H9 (cell line): ENCODE data around the gene SERPINB10. TPM values are rescaled to one million over a fixed set of nuclear protein-coding genes. Genes with fewer than 3 reads are reported as not detected.

Experiments used
- DNase-seq: peaks from one replicate; pipeline ENCODE4 v3.0.0-alpha.2; 2017
- H2AFZ ChIP-seq: one replicate; pipeline ENCODE4 v1.6.1; 2013; ENCODE audit warnings: mild to moderate bottlenecking, low read length, control low read depth, moderate library complexity
- H2AK5ac ChIP-seq: 2 replicates; pipeline ENCODE4 v1.6.1; 2013; ENCODE audit warnings: low read length, control low read depth, mixed read lengths; ENCODE audit not compliant: insufficient read length
- H2BK120ac ChIP-seq: one replicate; pipeline ENCODE4 v1.6.1; 2013; ENCODE audit warnings: low read depth, mild to moderate bottlenecking, low read length, control low read depth, inconsistent platforms; ENCODE audit not compliant: poor library complexity, severe bottlenecking
- H2BK12ac ChIP-seq: 2 replicates; pipeline ENCODE4 v1.6.1; 2013; ENCODE audit warnings: low read length, control low read depth, mixed read lengths, low read depth; ENCODE audit not compliant: insufficient read length
- H2BK15ac ChIP-seq: 2 replicates; pipeline ENCODE4 v1.6.1; 2013; ENCODE audit warnings: low read depth, low read length, control low read depth
- H2BK20ac ChIP-seq: one replicate; pipeline ENCODE4 v1.6.1; 2013; ENCODE audit warnings: low read depth, mild to moderate bottlenecking, low read length, control low read depth, inconsistent platforms; ENCODE audit not compliant: poor library complexity, severe bottlenecking
- H2BK5ac ChIP-seq: 2 replicates; pipeline ENCODE4 v1.6.1; 2013; ENCODE audit warnings: low read length, control low read depth, mixed read lengths; ENCODE audit not compliant: insufficient read length
- H3K14ac ChIP-seq: 2 replicates; pipeline ENCODE4 v1.6.1; 2013; ENCODE audit warnings: low read length, control low read depth; ENCODE audit not compliant: insufficient read depth
- H3K18ac ChIP-seq: 2 replicates; pipeline ENCODE4 v1.6.1; 2013; ENCODE audit warnings: low read depth, mild to moderate bottlenecking, mixed read lengths, low read length, control low read depth; ENCODE audit not compliant: insufficient read length
- H3K23ac ChIP-seq: 2 replicates; pipeline ENCODE4 v1.6.1; 2013; ENCODE audit warnings: low read length, control low read depth, mixed read lengths, low read depth; ENCODE audit not compliant: insufficient read length
- H3K23me2 ChIP-seq: 2 replicates; pipeline ENCODE4 v1.6.1; 2013; ENCODE audit warnings: low read depth, mild to moderate bottlenecking, mixed read lengths, low read length, control low read depth; ENCODE audit not compliant: insufficient read length, poor library complexity, severe bottlenecking
- H3K27ac ChIP-seq: 2 replicates; pipeline ENCODE4 v1.5.1; 2013; ENCODE audit warnings: low read length, control low read depth, mixed read lengths, low read depth; ENCODE audit not compliant: insufficient read length
- H3K27me3 ChIP-seq: 2 replicates; pipeline ENCODE4 v1.6.1; 2013; ENCODE audit warnings: low read length, control low read depth, inconsistent platforms; ENCODE audit not compliant: insufficient read depth
- H3K4ac ChIP-seq: 2 replicates; pipeline ENCODE4 v1.6.1; 2013; ENCODE audit warnings: low read depth, mild to moderate bottlenecking, control low read depth, inconsistent platforms, low read length, moderate library complexity
- H3K4me1 ChIP-seq: 2 replicates; pipeline ENCODE4 v1.6.1; 2013; ENCODE audit warnings: low read length, control low read depth, inconsistent platforms; ENCODE audit not compliant: insufficient read depth
- H3K4me2 ChIP-seq: 2 replicates; pipeline ENCODE4 v1.6.1; 2013; ENCODE audit warnings: low read length, control low read depth, mixed read lengths; ENCODE audit not compliant: insufficient read length, insufficient read depth
- H3K56ac ChIP-seq: 2 replicates; pipeline ENCODE4 v1.6.1; 2013; ENCODE audit warnings: low read depth, mild to moderate bottlenecking, mixed read lengths, low read length, control low read depth; ENCODE audit not compliant: insufficient read length
- H3K79me1 ChIP-seq: 2 replicates; pipeline ENCODE4 v1.6.1; 2013; ENCODE audit warnings: low read depth, mild to moderate bottlenecking, moderate library complexity, low read length, control low read depth, inconsistent platforms; ENCODE audit not compliant: insufficient read depth, poor library complexity, severe bottlenecking
- H3K79me2 ChIP-seq: 2 replicates; pipeline ENCODE4 v1.6.1; 2013; ENCODE audit warnings: low read length, control low read depth, inconsistent platforms; ENCODE audit not compliant: insufficient read depth
- H3K9ac ChIP-seq: 2 replicates; pipeline ENCODE4 v1.6.1; 2013; ENCODE audit warnings: low read length, control low read depth, mixed read lengths; ENCODE audit not compliant: insufficient read length; ENCODE audit errors: extremely low read depth
- H3K9me3 ChIP-seq: one replicate; pipeline ENCODE4 v1.6.1; 2013; ENCODE audit warnings: low read depth, low read length, inconsistent platforms; ENCODE audit not compliant: control insufficient read depth
- H3T11ph ChIP-seq: one replicate; pipeline ENCODE4 v1.6.1; 2013; ENCODE audit warnings: mild to moderate bottlenecking, low read length, control low read depth, inconsistent platforms
- H4K20me1 ChIP-seq: one replicate; pipeline ENCODE4 v1.6.1; 2013; ENCODE audit not compliant: control insufficient read depth, insufficient read length, insufficient read depth
- H4K5ac ChIP-seq: 2 replicates; pipeline ENCODE4 v1.6.1; 2013; ENCODE audit warnings: low read depth, mild to moderate bottlenecking, mixed read lengths, low read length, control low read depth; ENCODE audit not compliant: insufficient read length
- H4K8ac ChIP-seq: replicated peaks from 2 replicates; pipeline ENCODE4 v1.6.1; 2013; ENCODE audit warnings: low read length, control low read depth, mixed read lengths, low read depth; ENCODE audit not compliant: insufficient read length
- H4K91ac ChIP-seq: 2 replicates; pipeline ENCODE4 v1.6.1; 2013; ENCODE audit warnings: low read depth, mild to moderate bottlenecking, moderate library complexity, mixed read lengths, low read length, control low read depth; ENCODE audit not compliant: insufficient read length
- H3K27ac Mint-ChIP-seq, 3 experiments: 2 replicates in 2 of 3; 3 replicates in 1 of 3; pipeline ENCODE4 v1.8.0; 2020 to 2021; ENCODE audit warnings: mixed read lengths in 3 of 3, mild to moderate bottlenecking in 1 of 3, moderate library complexity in 1 of 3
- H3K27me3 Mint-ChIP-seq: 2 replicates; pipeline ENCODE4 v1.8.0; 2021; ENCODE audit warnings: low read depth, mild to moderate bottlenecking, moderate library complexity, mixed read lengths
- H3K36me3 Mint-ChIP-seq, 3 experiments: 2 replicates in 2 of 3; 3 replicates in 1 of 3; pipeline ENCODE4 v1.8.0; 2020 to 2021; ENCODE audit warnings: low read depth in 3 of 3, mixed read lengths in 3 of 3; ENCODE audit not compliant: insufficient read depth in 1 of 3
- H3K4me1 Mint-ChIP-seq, 2 experiments: 2 replicates each; pipeline ENCODE4 v1.8.0; 2020; ENCODE audit warnings: mixed read lengths in 2 of 2
- H3K4me3 Mint-ChIP-seq, 2 experiments: 2 replicates in 1 of 2; 3 replicates in 1 of 2; pipeline ENCODE4 v1.8.0; 2020 to 2021; ENCODE audit warnings: mild to moderate bottlenecking in 2 of 2, mixed read lengths in 2 of 2, moderate library complexity in 1 of 2
- H3K9me3 Mint-ChIP-seq, 2 experiments: 2 replicates in 1 of 2; 3 replicates in 1 of 2; pipeline ENCODE4 v1.8.0; 2020; ENCODE audit warnings: mild to moderate bottlenecking in 2 of 2, mixed read lengths in 2 of 2, moderate library complexity in 1 of 2
- WGBS: extraction: QIAGEN DNeasy Blood & Tissue Kit; methylation state at CpG from one replicate; pipeline ENCODE4 v1.1.7; 2013; ENCODE audit warnings: missing lambda C conversion rate, low lambda C conversion rate, mixed read lengths; ENCODE audit not compliant: insufficient read length; ENCODE audit errors: extremely low coverage; 5-methylcytosine and 5-hydroxymethylcytosine counted together
- total RNA-seq: library from RNA; stranded (reverse); gene quantifications from 2 replicates; pipeline ENCODE4 v1.2.1, GENCODE V29; 2021
- TF ChIP-seq, protein P1 (sequence below): fragments of 200-600 bp; sonication (generic); conservative IDR thresholded peaks from 3 replicates; pipeline ENCODE4 v1.8.0; 2021; ENCODE audit warnings: antibody characterized with exemption, mild to moderate bottlenecking

Gene SERPINB10
- total RNA-seq, 1 experiment from 2014 or later: not detected

DNA sequence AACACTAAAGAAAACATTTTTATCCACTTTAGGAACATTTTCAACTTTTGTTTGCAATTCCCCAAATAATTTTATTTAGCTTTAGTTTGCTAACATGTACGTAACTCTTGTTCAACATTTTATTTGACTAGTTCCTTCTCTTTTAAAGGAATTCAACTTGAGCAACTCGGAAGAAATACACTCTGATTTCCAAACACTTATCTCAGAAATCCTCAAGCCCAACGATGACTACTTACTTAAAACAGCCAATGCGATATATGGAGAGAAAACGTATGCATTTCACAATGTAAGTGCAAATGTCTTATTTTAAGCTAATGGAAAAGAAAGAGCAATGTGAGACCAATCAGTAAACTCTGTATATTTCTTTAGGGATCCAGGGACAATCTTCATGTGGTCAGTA is 10.1 kb downstream of the SERPINB10 start:
- Histone ChIP-seq H2BK15ac (no peak overlapping the region), H2BK5ac (no peak overlapping the region), H3K9me3 (no peaks in the 10 kb centered on the region), H3K79me2 (0 out of 2 replicates have a peak, but pooled peaks cover 2% of the 10 kb centered on the region), H2AK5ac (no peak overlapping the region), H2BK12ac (no peak overlapping the region), H2BK120ac (no peak overlapping the region), H3K27ac (no peak overlapping the region), H4K5ac (no peak overlapping the region), H3K14ac (no peak overlapping the region), H2AFZ (no peak overlapping the region), H3K18ac (no peak overlapping the region), H3K4me1 (no peaks in the 10 kb centered on the region), H3K23ac (no peak overlapping the region), H4K8ac (no peak overlapping the region), H2BK20ac (no peak overlapping the region), H3K79me1 (no peaks in the 10 kb centered on the region), H3K23me2 (no peaks in the 10 kb centered on the region), H3K9ac (no peak overlapping the region), H4K91ac (no peak overlapping the region), H3K27me3 (no peaks in the 10 kb centered on the region), H3K4me2 (no peak overlapping the region), H3K56ac (no peak overlapping the region), H3T11ph (no peak overlapping the region), H3K4ac (no peak overlapping the region), H4K20me1 (no peaks in the 10 kb centered on the region)
- H3K36me3 Mint-ChIP-seq: no peaks in the 10 kb centered on the region
- no peaks in the 10 kb centered on the region for H3K9me3 Mint-ChIP-seq
- H3K4me3 Mint-ChIP-seq: no peak overlapping the region
- no peaks in the 10 kb centered on the region for H3K27me3 Mint-ChIP-seq
- no peak for DNase-seq
- TF ChIP-seq, protein P1, sequence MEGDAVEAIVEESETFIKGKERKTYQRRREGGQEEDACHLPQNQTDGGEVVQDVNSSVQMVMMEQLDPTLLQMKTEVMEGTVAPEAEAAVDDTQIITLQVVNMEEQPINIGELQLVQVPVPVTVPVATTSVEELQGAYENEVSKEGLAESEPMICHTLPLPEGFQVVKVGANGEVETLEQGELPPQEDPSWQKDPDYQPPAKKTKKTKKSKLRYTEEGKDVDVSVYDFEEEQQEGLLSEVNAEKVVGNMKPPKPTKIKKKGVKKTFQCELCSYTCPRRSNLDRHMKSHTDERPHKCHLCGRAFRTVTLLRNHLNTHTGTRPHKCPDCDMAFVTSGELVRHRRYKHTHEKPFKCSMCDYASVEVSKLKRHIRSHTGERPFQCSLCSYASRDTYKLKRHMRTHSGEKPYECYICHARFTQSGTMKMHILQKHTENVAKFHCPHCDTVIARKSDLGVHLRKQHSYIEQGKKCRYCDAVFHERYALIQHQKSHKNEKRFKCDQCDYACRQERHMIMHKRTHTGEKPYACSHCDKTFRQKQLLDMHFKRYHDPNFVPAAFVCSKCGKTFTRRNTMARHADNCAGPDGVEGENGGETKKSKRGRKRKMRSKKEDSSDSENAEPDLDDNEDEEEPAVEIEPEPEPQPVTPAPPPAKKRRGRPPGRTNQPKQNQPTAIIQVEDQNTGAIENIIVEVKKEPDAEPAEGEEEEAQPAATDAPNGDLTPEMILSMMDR: no peak
- no peaks in the 10 kb centered on the region for H3K4me1 Mint-ChIP-seq
- no CpG with 5 or more reads among the region's 5 CpGs for WGBS
- H3K27ac Mint-ChIP-seq: no peak overlapping the region
